Panc1 (cell line): ENCODE results near the gene USH2A.

ENCODE experiments used
- CTCF ChIP-seq: fragments of 450-650 bp; IDR thresholded peaks from 2 replicates; pipeline ENCODE4 v1.5.1; 2017; ENCODE audit warnings: mild to moderate bottlenecking
- TCF7L2 ChIP-seq: IDR thresholded peaks from 2 replicates; pipeline ENCODE4 v1.6.1; 2011; ENCODE audit warnings: mild to moderate bottlenecking, low read depth, low read length, inconsistent platforms

GRCh38 chr1:215584389-215584788 lies 838.9 kb downstream of the USH2A start:
- TF ChIP-seq TCF7L2, result no peak
- no peak for TF ChIP-seq CTCF
